ENCODE data around the gene ARHGAP30.

GRCh38 chr1:161019751-161020495, 49.8 kb downstream of the ARHGAP30 start:
- no peak for TF ChIP-seq CTCF (optimal IDR thresholded peaks at IDR 0.05 in 1 of 3, IDR thresholded peaks at IDR 0.05 in 1 of 3, conservative IDR thresholded peaks at IDR 0.05 in 1 of 3; ENCODE audit: extremely low read depth in 1 of 3, insufficient read depth in 2 of 3, low read length in 3 of 3)
- no peak for TF ChIP-seq EZH2 (IDR thresholded peaks at IDR 0.05; ENCODE audit: low read length)

Measured in keratinocyte (primary cell).